Brain microvascular endothelial cell (primary cell): ENCODE measurements around the gene VSIG8.

ENCODE experiments used
- DNase-seq: peaks from one replicate; pipeline ENCODE4 v3.0.0-alpha.2; 2020
- H3K27ac ChIP-seq: fragments of 250-450 bp; sonication (Bioruptor Pico); 2 replicates; pipeline ENCODE4 v1.5.1; 2020; ENCODE audit warnings: mild to moderate bottlenecking, moderate library complexity
- H3K27me3 ChIP-seq: fragments of 250-450 bp; sonication (Bioruptor Pico); replicated peaks from 2 replicates; pipeline ENCODE4 v1.5.1; 2020; ENCODE audit warnings: mild to moderate bottlenecking
- H3K36me3 ChIP-seq: fragments of 250-450 bp; sonication (Bioruptor Pico); replicated peaks from 2 replicates; pipeline ENCODE4 v1.5.1; 2020; ENCODE audit warnings: mild to moderate bottlenecking
- H3K4me3 ChIP-seq: 2 replicates; pipeline ENCODE4 v1.5.1; 2011; ENCODE audit warnings: low read depth, mild to moderate bottlenecking, control low read depth, low read length, moderate library complexity
- CTCF ChIP-seq: IDR thresholded peaks from 2 replicates; pipeline ENCODE4 v1.5.1; 2011; ENCODE audit warnings: low read depth, mild to moderate bottlenecking, moderate library complexity, low read length, control low read depth, inconsistent platforms; ENCODE audit errors: missing control alignments
- in situ Hi-C: cut with HindIII; loops from 2 replicates; pipeline ENCODE4 v1.10.0; 2017; ENCODE audit warnings: low sequenced_read_pairs, low pct_ligation_motif_present

VSIG8 gene

DNA sequence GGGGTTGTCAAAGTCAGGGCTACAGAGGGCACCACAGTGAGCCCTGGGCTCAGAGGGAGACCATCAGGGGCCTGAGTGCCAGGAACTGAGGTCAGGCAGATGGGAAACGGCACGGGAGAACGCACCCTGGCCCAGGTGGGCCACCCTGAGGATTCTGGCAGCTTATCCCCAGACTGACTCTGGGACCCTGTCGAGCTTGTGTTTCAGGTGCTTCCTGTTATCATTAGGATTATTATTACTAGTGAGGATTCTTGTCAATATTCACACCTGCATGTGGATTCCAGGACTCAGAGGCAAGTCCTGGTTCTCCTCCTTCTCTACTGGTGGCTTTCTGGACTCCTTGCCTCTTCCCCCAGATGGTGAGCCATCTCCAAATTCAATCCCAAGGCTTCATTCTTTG, 15.2 kb downstream of the VSIG8 start:
- in situ Hi-C loops: no loop called here
- Histone ChIP-seq H3K4me3 (no peak overlapping the region), H3K27me3 (no peaks in the 10 kb centered on the region), H3K36me3 (no peaks in the 10 kb centered on the region), H3K27ac (no peak overlapping the region)
- no peak for DNase-seq
- TF ChIP-seq CTCF: no peak

- no peak for DNase-seq
- TF ChIP-seq CTCF: no peak
- H3K27ac ChIP-seq: no peak overlapping the region
- H3K27me3 ChIP-seq: no peaks in the 10 kb centered on the region
- in situ Hi-C loops: no loop called here
- H3K36me3 ChIP-seq: no peaks in the 10 kb centered on the region
- H3K4me3 ChIP-seq: no peak overlapping the region
Measured at GRCh38 chr1:159845751-159846629, 16.5 kb downstream of the VSIG8 start.

DNA sequence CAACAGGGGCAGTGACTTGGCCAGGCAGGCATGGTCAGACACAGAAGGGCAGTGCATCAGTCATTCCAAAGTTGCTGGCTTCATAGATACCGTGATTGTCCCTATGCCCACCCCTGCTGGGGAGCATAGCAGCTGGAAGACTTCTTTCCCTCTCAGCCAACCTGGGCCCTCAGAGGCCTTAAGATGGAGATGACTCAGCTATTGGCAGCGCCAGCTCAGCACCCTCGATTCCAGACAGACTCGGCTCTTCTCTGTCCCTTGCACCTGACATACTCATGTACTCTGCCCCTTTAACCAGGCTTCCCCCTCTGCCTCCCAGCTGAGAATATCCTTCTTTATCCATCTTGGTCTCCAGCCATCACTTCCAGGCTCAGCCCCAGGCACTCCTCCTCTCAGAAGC, 19.0 kb downstream of the VSIG8 start:
- H3K27ac ChIP-seq: no peak overlapping the region
- DNase-seq: no peak
- H3K4me3 ChIP-seq: no peak overlapping the region
- H3K36me3 ChIP-seq: no peaks in the 10 kb centered on the region
- H3K27me3 ChIP-seq: no peaks in the 10 kb centered on the region
- in situ Hi-C loops: no loop called here
- TF ChIP-seq CTCF: no peak

GRCh38 chr1:159841749-159842148, 20.7 kb downstream of the VSIG8 start:
- in situ Hi-C loops: no loop called here
- H3K4me3 ChIP-seq: no peak overlapping the region
- no peak for TF ChIP-seq CTCF
- no peak overlapping the region for H3K27ac ChIP-seq
- no peaks in the 10 kb centered on the region for H3K27me3 ChIP-seq
- H3K36me3 ChIP-seq: no peaks in the 10 kb centered on the region
- DNase-seq: no peak

GRCh38 chr1:159839116-159839849, 23.2 kb downstream of the VSIG8 start:
- no peak for TF ChIP-seq CTCF
- H3K4me3 ChIP-seq: no peak overlapping the region
- in situ Hi-C loops: no loop called here
- DNase-seq: no peak
- H3K36me3 ChIP-seq: no peaks in the 10 kb centered on the region
- no peaks in the 10 kb centered on the region for H3K27me3 ChIP-seq
- no peak overlapping the region for H3K27ac ChIP-seq
